Stomach (tissue), 4 donors: ENCODE measurements around the gene CLTRN.

Experiments
- POLR2AphosphoS5 ChIP-seq, 3 donors: sonication (generic); formaldehyde crosslinking; IDR thresholded peaks; one replicate each; pipeline ENCODE4 v1.6.1; 2016; ENCODE audit warnings: antibody characterized with exemption in 3 of 3
- TF ChIP-seq, protein P1 (sequence below), 7 experiments: fragments of 450-650 bp in 4 of 7; fragments of 200-600 bp in 3 of 7; sonication (generic) in 3 of 7; IDR thresholded peaks; one replicate each; pipeline ENCODE4 v1.5.1; 2016 to 2019; ENCODE audit warnings: antibody characterized with exemption in 7 of 7, control low read depth in 2 of 7, mild to moderate bottlenecking in 1 of 7

DNA sequence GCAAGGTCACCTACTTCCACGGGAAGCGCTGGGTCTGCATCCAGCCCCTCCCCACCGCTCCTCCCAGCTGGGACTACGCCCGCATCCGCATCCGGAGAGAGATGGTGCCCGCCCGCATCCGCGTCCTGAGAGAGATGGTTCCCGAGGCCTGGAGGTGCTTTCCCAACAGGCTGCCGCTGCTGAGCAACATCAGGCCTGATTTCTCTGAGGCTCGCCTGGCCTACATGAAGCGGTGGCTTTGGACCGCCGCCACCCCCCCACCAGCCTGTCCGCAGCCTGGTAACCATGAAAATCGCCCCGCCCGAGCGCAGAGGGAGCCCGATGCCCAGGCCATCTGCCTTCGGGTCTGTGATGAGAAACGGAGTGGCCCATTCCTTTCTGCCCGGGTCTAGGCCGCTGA lies 18.1 kb downstream of the CLTRN start:
- TF ChIP-seq, protein P1, sequence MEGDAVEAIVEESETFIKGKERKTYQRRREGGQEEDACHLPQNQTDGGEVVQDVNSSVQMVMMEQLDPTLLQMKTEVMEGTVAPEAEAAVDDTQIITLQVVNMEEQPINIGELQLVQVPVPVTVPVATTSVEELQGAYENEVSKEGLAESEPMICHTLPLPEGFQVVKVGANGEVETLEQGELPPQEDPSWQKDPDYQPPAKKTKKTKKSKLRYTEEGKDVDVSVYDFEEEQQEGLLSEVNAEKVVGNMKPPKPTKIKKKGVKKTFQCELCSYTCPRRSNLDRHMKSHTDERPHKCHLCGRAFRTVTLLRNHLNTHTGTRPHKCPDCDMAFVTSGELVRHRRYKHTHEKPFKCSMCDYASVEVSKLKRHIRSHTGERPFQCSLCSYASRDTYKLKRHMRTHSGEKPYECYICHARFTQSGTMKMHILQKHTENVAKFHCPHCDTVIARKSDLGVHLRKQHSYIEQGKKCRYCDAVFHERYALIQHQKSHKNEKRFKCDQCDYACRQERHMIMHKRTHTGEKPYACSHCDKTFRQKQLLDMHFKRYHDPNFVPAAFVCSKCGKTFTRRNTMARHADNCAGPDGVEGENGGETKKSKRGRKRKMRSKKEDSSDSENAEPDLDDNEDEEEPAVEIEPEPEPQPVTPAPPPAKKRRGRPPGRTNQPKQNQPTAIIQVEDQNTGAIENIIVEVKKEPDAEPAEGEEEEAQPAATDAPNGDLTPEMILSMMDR (IDR thresholded peaks at IDR 0.05), result no peak
- TF ChIP-seq POLR2AphosphoS5 (IDR thresholded peaks at IDR 0.05), result no peak
